Neuronal stem cell (in vitro differentiated cells): ENCODE data around the gene KMT2C.

Experiments
- DNase-seq: peaks from one replicate; pipeline ENCODE4 v3.0.0-alpha.2; 2013; ENCODE audit warnings: low spot score
- H2AFZ ChIP-seq: one replicate; pipeline ENCODE4 v1.6.1; 2013; ENCODE audit warnings: mild to moderate bottlenecking, low read length, inconsistent platforms
- H2AK5ac ChIP-seq: 2 replicates; pipeline ENCODE4 v1.6.1; 2013; ENCODE audit warnings: low read depth, mild to moderate bottlenecking, inconsistent platforms, low read length, moderate library complexity, mixed read lengths
- H2BK120ac ChIP-seq: 2 replicates; pipeline ENCODE4 v1.6.1; 2013; ENCODE audit warnings: low read depth, mild to moderate bottlenecking, inconsistent platforms, low read length, moderate library complexity, mixed read lengths
- H2BK12ac ChIP-seq: one replicate; pipeline ENCODE4 v1.6.1; 2013; ENCODE audit warnings: low read length, inconsistent platforms
- H2BK15ac ChIP-seq: 2 replicates; pipeline ENCODE4 v1.6.1; 2013; ENCODE audit warnings: mild to moderate bottlenecking, low read length, inconsistent platforms, mixed read lengths
- H2BK5ac ChIP-seq: one replicate; pipeline ENCODE4 v1.6.1; 2013; ENCODE audit warnings: inconsistent platforms, mild to moderate bottlenecking, low read length, moderate library complexity
- H3K14ac ChIP-seq: one replicate; pipeline ENCODE4 v1.6.1; 2013; ENCODE audit warnings: low read length, inconsistent platforms
- H3K18ac ChIP-seq: 2 replicates; pipeline ENCODE4 v1.6.1; 2013; ENCODE audit warnings: low read length, inconsistent platforms
- H3K23ac ChIP-seq: 2 replicates; pipeline ENCODE4 v1.6.1; 2013; ENCODE audit warnings: low read depth, mild to moderate bottlenecking, mixed read lengths, low read length, inconsistent platforms; ENCODE audit not compliant: poor library complexity
- H3K27ac ChIP-seq: replicated peaks from 3 replicates; pipeline ENCODE4 v1.5.1; 2013; ENCODE audit warnings: low read length, inconsistent platforms
- H3K27me3 ChIP-seq, 3 experiments: 2 replicates each; pipeline ENCODE4 v1.6.1; 2013; ENCODE audit warnings: low read length in 3 of 3, mild to moderate bottlenecking in 2 of 3, inconsistent platforms in 1 of 3, low read depth in 1 of 3, mixed read lengths in 1 of 3, moderate library complexity in 1 of 3; ENCODE audit not compliant: control insufficient read depth in 3 of 3, insufficient read depth in 3 of 3
- H3K36me3 ChIP-seq, 2 donors: replicated peaks in 1 of 2; 2 replicates each; pipeline ENCODE4 v1.6.1; 2013; ENCODE audit warnings: low read length in 2 of 2; ENCODE audit not compliant: control insufficient read depth in 2 of 2, insufficient read depth in 2 of 2
- H3K4ac ChIP-seq: 2 replicates; pipeline ENCODE4 v1.6.1; 2013; ENCODE audit warnings: inconsistent platforms, mild to moderate bottlenecking, low read length, moderate library complexity
- H3K4me1 ChIP-seq, 2 donors: 1 replicate in 1 of 2; 2 replicates in 1 of 2; pipeline ENCODE4 v1.6.1; 2013; ENCODE audit warnings: low read length in 2 of 2, low read depth in 1 of 2; ENCODE audit not compliant: control insufficient read depth in 2 of 2, insufficient read depth in 1 of 2
- H3K4me2 ChIP-seq: one replicate; pipeline ENCODE4 v1.6.1; 2013; ENCODE audit warnings: mild to moderate bottlenecking, low read length, inconsistent platforms; ENCODE audit not compliant: insufficient read depth, poor library complexity, severe bottlenecking
- H3K4me3 ChIP-seq, 2 donors: 2 replicates each; pipeline ENCODE4 v1.5.1; 2013; ENCODE audit warnings: low read length in 2 of 2, mild to moderate bottlenecking in 2 of 2, inconsistent platforms in 1 of 2, moderate library complexity in 1 of 2
- H3K79me1 ChIP-seq: one replicate; pipeline ENCODE4 v1.6.1; 2013; ENCODE audit warnings: low read depth, mild to moderate bottlenecking, inconsistent platforms, low read length, moderate library complexity
- H3K9ac ChIP-seq: one replicate; pipeline ENCODE4 v1.6.1; 2013; ENCODE audit warnings: mild to moderate bottlenecking, low read depth, low read length, inconsistent platforms; ENCODE audit not compliant: poor library complexity
- H3K9me3 ChIP-seq, 2 donors: replicated peaks in 1 of 2; 2 replicates each; pipeline versions ENCODE3 to v1.6.1; 2013; ENCODE audit warnings: low read length in 2 of 2, mild to moderate bottlenecking in 2 of 2, inconsistent platforms in 1 of 2, low read depth in 1 of 2, mixed read lengths in 1 of 2, moderate library complexity in 1 of 2; ENCODE audit not compliant: control insufficient read depth in 2 of 2, insufficient read depth in 1 of 2
- H4K8ac ChIP-seq: one replicate; pipeline ENCODE4 v1.6.1; 2013; ENCODE audit warnings: low read depth, mild to moderate bottlenecking, inconsistent platforms, low read length, moderate library complexity
- H4K91ac ChIP-seq: one replicate; pipeline ENCODE4 v1.6.1; 2013; ENCODE audit warnings: low read length, low read depth, mild to moderate bottlenecking, inconsistent platforms; ENCODE audit not compliant: poor library complexity
- WGBS, 2 donors: extraction: QIAGEN DNeasy Blood & Tissue Kit; methylation state at CpG; one replicate each; pipeline ENCODE4 v1.1.7; 2013; ENCODE audit warnings: missing lambda C conversion rate in 2 of 2, mixed read lengths in 1 of 2; ENCODE audit not compliant: insufficient read length in 2 of 2, insufficient replicate concordance in 1 of 2; ENCODE audit errors: extremely low coverage in 2 of 2; 5-methylcytosine and 5-hydroxymethylcytosine counted together

Gene KMT2C

DNA sequence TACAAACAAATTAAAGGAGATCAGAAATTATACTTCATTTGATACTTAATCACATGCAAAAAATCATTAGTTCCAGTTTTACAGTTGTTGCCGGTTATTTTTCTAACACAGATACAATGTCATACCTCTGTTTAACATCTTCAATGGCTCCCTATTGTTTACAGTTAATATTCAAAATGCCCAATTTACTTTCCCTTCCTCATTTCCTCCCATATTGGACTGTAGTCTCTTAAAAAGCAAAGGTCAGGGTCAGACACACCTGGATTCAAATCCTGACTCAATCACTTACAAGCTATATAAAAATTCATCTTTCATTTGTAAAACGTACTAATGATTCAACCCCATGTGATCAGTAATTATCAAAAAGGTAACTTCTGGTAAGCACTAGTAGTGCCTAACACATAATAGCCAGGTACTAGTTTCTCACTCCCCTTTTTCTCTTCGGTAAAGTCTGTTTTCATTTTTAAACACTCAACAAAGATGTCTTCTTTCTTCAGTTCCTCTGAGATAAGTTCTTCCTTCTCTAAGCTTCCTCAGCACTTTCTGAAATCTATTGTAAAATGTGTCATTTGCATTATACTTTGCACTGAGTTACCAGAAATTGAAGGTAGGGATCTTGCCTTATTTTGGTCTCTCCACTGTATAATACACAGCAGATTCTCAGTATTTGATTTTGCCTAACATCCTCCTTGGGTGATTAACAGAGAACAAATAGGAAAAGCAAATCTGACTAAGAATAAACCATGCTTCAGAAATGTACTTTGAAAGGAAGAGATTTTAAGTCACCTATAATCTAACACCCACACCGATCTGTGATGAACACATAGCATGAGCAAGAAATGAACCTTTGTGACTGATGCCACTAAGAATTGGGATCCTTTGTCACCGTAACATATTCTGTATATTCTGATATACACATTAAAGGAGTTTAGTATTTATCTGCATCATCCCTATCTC, 16.1 kb downstream of the KMT2C start:
- Histone ChIP-seq H4K8ac (no peak overlapping the region), H3K23ac (no peak overlapping the region), H3K79me1 (no peaks in the 10 kb centered on the region), H3K9ac (no peak overlapping the region), H3K4me1 (no peaks in the 10 kb centered on the region), H3K36me3 (peaks cover 0 to 2% of the 10 kb centered on the region in 2 donors), H2AK5ac (no peak overlapping the region), H3K27me3 (no peaks in the 10 kb centered on the region), H2AFZ (no peak overlapping the region), H2BK120ac (no peak overlapping the region), H4K91ac (no peak overlapping the region), H3K27ac (no peak overlapping the region), H2BK15ac (no peak overlapping the region), H2BK12ac (no peak overlapping the region), H3K9me3 (peaks cover 8 to 32% of the 10 kb centered on the region in 2 donors), H3K18ac (no peak overlapping the region), H3K4ac (no peak overlapping the region), H3K4me2 (no peak overlapping the region), H2BK5ac (no peak overlapping the region), H3K14ac (no peak overlapping the region), H3K4me3 (no peak overlapping the region)
- DNase-seq: no peak
- WGBS, 2 donors: no CpG with 5 or more reads among the region's 5 CpGs

DNA sequence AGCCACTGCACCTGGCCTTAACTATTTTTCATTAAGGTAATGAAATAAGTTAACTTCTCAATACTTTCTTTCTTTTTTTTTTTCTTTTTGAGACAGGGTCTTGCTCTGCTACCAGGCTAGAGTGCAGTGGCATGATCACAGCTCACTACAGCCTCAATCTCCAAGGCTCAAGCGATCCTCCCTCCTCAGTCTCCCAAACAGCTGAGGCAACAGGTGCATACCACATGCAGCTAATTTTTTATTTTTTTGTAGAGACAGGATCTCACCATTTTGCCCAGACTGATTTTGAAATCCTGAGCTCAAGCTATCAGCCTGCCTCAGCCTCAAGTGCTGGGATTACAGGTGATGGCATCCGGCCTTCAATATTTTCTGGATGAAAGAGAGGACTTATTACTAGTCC, 21.0 kb downstream of the KMT2C start:
- Histone ChIP-seq H4K8ac (no peak overlapping the region), H3K4me3 (no peak overlapping the region), H3K4me1 (no peaks in the 10 kb centered on the region), H3K27me3 (no peaks in the 10 kb centered on the region), H2AK5ac (no peak overlapping the region), H2AFZ (no peak overlapping the region), H3K36me3 (no peaks in the 10 kb centered on the region), H2BK5ac (no peak overlapping the region), H4K91ac (no peak overlapping the region), H2BK120ac (no peak overlapping the region), H3K9me3 (peaks cover 0 to 11% of the 10 kb centered on the region in 2 donors), H3K4ac (no peak overlapping the region), H3K23ac (no peak overlapping the region), H2BK12ac (no peak overlapping the region), H3K18ac (no peak overlapping the region), H2BK15ac (no peak overlapping the region), H3K14ac (no peak overlapping the region), H3K27ac (no peak overlapping the region), H3K79me1 (no peaks in the 10 kb centered on the region), H3K9ac (no peak overlapping the region), H3K4me2 (no peak overlapping the region)
- DNase-seq: no peak
- WGBS, 2 donors: no CpG with 5 or more reads among the region's 2 CpGs

DNA sequence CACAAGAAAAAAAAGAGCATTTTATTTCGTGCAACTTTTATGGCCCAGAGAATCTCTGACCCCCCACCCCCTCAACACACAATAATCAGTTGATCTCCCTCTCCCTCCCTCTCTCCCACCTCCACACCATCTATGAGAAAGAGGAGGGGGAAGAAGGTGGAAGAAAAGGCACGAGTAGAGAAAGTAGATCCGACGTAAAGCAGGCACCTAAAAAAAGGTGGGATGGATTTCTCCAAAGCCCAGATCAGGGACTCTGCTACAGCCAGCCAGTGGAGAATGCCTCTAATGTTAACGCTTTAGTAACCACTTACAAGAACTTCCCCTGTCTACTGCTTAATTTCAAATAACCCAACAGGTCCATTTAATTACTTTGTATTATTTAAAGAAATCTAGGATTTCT, 24.4 kb downstream of the KMT2C start:
- Histone ChIP-seq H3K23ac (no peak overlapping the region), H3K27ac (no peak overlapping the region), H3K4ac (no peak overlapping the region), H3K14ac (no peak overlapping the region), H4K91ac (no peak overlapping the region), H3K18ac (no peak overlapping the region), H3K4me3 (peak overlapping the region in 1 of 2 donors; percentile 1), H3K36me3 (no peaks in the 10 kb centered on the region), H3K27me3 (peaks cover 0 to 2% (median 0%) of the 10 kb centered on the region in 3 experiments), H3K9ac (no peak overlapping the region), H3K4me2 (no peak overlapping the region), H2BK12ac (no peak overlapping the region), H2BK5ac (no peak overlapping the region), H3K9me3 (peaks cover 0 to 2% of the 10 kb centered on the region in 2 donors), H4K8ac (no peak overlapping the region), H2BK120ac (no peak overlapping the region), H3K4me1 (no peaks in the 10 kb centered on the region), H3K79me1 (no peaks in the 10 kb centered on the region), H2AK5ac (no peak overlapping the region), H2AFZ (no peak overlapping the region), H2BK15ac (no peak overlapping the region)
- no peak for DNase-seq
- WGBS, 2 donors: no CpG with 5 or more reads among the region's 5 CpGs

DNA sequence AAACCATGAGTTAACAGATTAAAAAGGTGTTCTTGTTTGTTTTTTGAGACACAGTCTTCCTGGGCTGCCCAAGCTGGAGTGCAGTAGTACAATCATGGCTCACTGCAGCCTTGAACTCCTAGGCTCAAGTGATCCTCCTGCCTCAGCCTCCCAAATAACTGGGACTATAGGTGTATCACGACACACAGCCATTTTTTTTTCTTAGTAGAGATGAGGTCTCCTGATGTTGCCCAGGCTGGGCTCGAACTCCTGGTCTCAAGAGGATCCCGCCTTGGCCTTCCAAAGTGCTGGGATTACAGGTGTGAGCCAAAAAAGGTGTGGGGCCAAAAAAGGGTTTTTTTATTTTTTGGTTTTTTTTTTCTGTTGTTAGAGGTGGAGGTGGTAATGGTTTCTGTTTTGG, 29.3 kb downstream of the KMT2C start:
- peaks cover 0 to 2% (median 0%) of the 10 kb centered on the region in 3 experiments for H3K27me3 ChIP-seq
- H2AK5ac ChIP-seq: no peak overlapping the region
- no peak overlapping the region for H3K23ac ChIP-seq
- H3K4me2 ChIP-seq: no peak overlapping the region
- WGBS, 2 donors: no CpG with 5 or more reads among the region's 3 CpGs
- no peak overlapping the region for H4K8ac ChIP-seq
- no peak overlapping the region for H3K4me3 ChIP-seq
- DNase-seq: no peak
- no peaks in the 10 kb centered on the region for H3K36me3 ChIP-seq
- H2BK15ac ChIP-seq: no peak overlapping the region
- no peaks in the 10 kb centered on the region for H3K4me1 ChIP-seq
- no peak overlapping the region for H3K18ac ChIP-seq
- no peak overlapping the region for H2BK120ac ChIP-seq
- H3K79me1 ChIP-seq: no peaks in the 10 kb centered on the region
- H4K91ac ChIP-seq: no peak overlapping the region
- no peak overlapping the region for H3K14ac ChIP-seq
- no peak overlapping the region for H3K9ac ChIP-seq
- no peak overlapping the region for H2BK12ac ChIP-seq
- peaks cover 0 to 12% of the 10 kb centered on the region in 2 donors for H3K9me3 ChIP-seq
- H3K27ac ChIP-seq: no peak overlapping the region
- no peak overlapping the region for H2BK5ac ChIP-seq
- H3K4ac ChIP-seq: no peak overlapping the region
- H2AFZ ChIP-seq: no peak overlapping the region
